HG03066 (cell line): Measurements from ENCODE around the gene RALGDS.

Experiments
- ATAC-seq: cut with Tn5 transposase; IDR thresholded peaks from one replicate; pipeline ENCODE4 v1.9.1; 2021; ENCODE audit warnings: low read depth; ENCODE audit not compliant: unreplicated experiment

Gene RALGDS

GRCh38 chr9:133120501-133121197 is 391 bp downstream of the RALGDS start:
- no peak for ATAC-seq

- no peak for ATAC-seq
Measured at GRCh38 chr9:133119846-133120500, 1.1 kb downstream of the RALGDS start.

- no peak for ATAC-seq
Measured at GRCh38 chr9:133119103-133119845, 1.8 kb downstream of the RALGDS start.

- ATAC-seq, result no peak
Measured at GRCh38 chr9:133118568-133118967, 2.5 kb downstream of the RALGDS start.

GRCh38 chr9:133118179-133118520 is 2.9 kb downstream of the RALGDS start:
- no peak for ATAC-seq

- ATAC-seq, result no peak
Measured at GRCh38 chr9:133117271-133118178, 3.5 kb downstream of the RALGDS start.

GRCh38 chr9:133116346-133117231 is 4.5 kb downstream of the RALGDS start:
- no peak for ATAC-seq

GRCh38 chr9:133115604-133116345 is 5.3 kb downstream of the RALGDS start:
- ATAC-seq, result peak; percentile 77

GRCh38 chr9:133114886-133115603 is 6.0 kb downstream of the RALGDS start:
- no peak for ATAC-seq

GRCh38 chr9:133113949-133114885 is 6.8 kb downstream of the RALGDS start:
- no peak for ATAC-seq

GRCh38 chr9:133113163-133113948 is 7.7 kb downstream of the RALGDS start:
- ATAC-seq, result no peak

GRCh38 chr9:133112663-133113026 is 8.4 kb downstream of the RALGDS start:
- ATAC-seq, result no peak

GRCh38 chr9:133111808-133112662 is 9.0 kb downstream of the RALGDS start:
- ATAC-seq, result no peak

GRCh38 chr9:133109931-133110650 is 10.9 kb downstream of the RALGDS start:
- ATAC-seq, result no peak
